ENCODE measurements around the gene PRPF38B.
"Not testable (repeated sequence)": the region's sequence is repeated elsewhere in the genome, so short reads cannot be mapped to it uniquely, and the experiment has no call there.

PRPF38B gene

GRCh38 chr1:108681701-108682100 lies 10.4 kb upstream of the PRPF38B start:
- DNase-seq: not testable (repeated sequence)

GRCh38 chr1:108685529-108685928 lies 6.6 kb upstream of the PRPF38B start:
- DNase-seq: no peak

- no peak for DNase-seq
Measured at GRCh38 chr1:108686614-108687313, 5.3 kb upstream of the PRPF38B start.

GRCh38 chr1:108691128-108691941 lies 775 bp upstream of the PRPF38B start:
- DNase-seq: no peak

GRCh38 chr1:108692724-108693655 lies 880 bp downstream of the PRPF38B start:
- DNase-seq: peak; percentile 49

- no peak for DNase-seq
Measured at GRCh38 chr1:108695535-108695934, 3.4 kb downstream of the PRPF38B start.

- DNase-seq: no peak
Measured at GRCh38 chr1:108699375-108700332, 7.5 kb downstream of the PRPF38B start.

GRCh38 chr1:108701176-108701849 lies 9.2 kb downstream of the PRPF38B start:
- no peak for DNase-seq

GRCh38 chr1:108702109-108702508 lies 10.0 kb downstream of the PRPF38B start:
- DNase-seq: not testable (repeated sequence)

GRCh38 chr1:108703939-108704338 lies 11.8 kb downstream of the PRPF38B start:
- DNase-seq: no peak

GRCh38 chr1:108704496-108704895 lies 12.4 kb downstream of the PRPF38B start:
- no peak for DNase-seq

GRCh38 chr1:108706643-108707042 lies 14.5 kb downstream of the PRPF38B start:
- DNase-seq: no peak

GRCh38 chr1:108708691-108709660 lies 16.9 kb downstream of the PRPF38B start:
- no peak for DNase-seq

- DNase-seq: no peak
Measured at GRCh38 chr1:108712606-108713150, 20.6 kb downstream of the PRPF38B start, which contains the start of gene FNDC7. TSS of gene FNDC7 (plus strand) at chr1:108712908. CDS start at chr1:108712934, 26 bp downstream.

- no peak for DNase-seq
Measured at GRCh38 chr1:108715932-108716331, 23.8 kb downstream of the PRPF38B start.

GRCh38 chr1:108716437-108717230 lies 24.5 kb downstream of the PRPF38B start:
- no peak for DNase-seq

- no peak for DNase-seq
Measured at GRCh38 chr1:108717774-108718316, 25.7 kb downstream of the PRPF38B start.

- no peak for DNase-seq
Measured at GRCh38 chr1:108718927-108719655, 27.0 kb downstream of the PRPF38B start.

Data from NCI-H2029 (cell line).